HAP-1 (cell line): ENCODE results near the gene GAK.

Source experiments
- DNase-seq, 2 experiments: peaks; one replicate each; pipeline ENCODE4 v3.0.0-alpha.2; 2016 to 2020; ENCODE audit warnings: low spot score in 2 of 2
- H3K27me3 ChIP-seq: fragments of 250-450 bp; sonication (Bioruptor Pico); 2 replicates; pipeline ENCODE4 v1.5.1; 2020; ENCODE audit warnings: low read depth, mild to moderate bottlenecking, moderate library complexity
- H3K36me3 ChIP-seq: fragments of 250-450 bp; sonication (Bioruptor Pico); replicated peaks from 2 replicates; pipeline ENCODE4 v1.5.1; 2020; ENCODE audit warnings: mild to moderate bottlenecking
- H3K4me1 ChIP-seq: fragments of 250-450 bp; sonication (Bioruptor Pico); 2 replicates; pipeline ENCODE4 v1.5.1; 2020; ENCODE audit warnings: mild to moderate bottlenecking
- H3K4me3 ChIP-seq: fragments of 250-450 bp; sonication (Bioruptor Pico); 2 replicates; pipeline ENCODE4 v1.5.1; 2020; ENCODE audit warnings: mild to moderate bottlenecking, moderate library complexity
- H3K9me3 ChIP-seq: fragments of 250-450 bp; sonication (Bioruptor Pico); 2 replicates; pipeline ENCODE4 v1.5.1; 2020; ENCODE audit warnings: mild to moderate bottlenecking, moderate library complexity
- in situ Hi-C: fragments of 300-500 bp; cut with MboI; formaldehyde crosslinking; loops from 3 replicates; pipeline ENCODE4 v1.14.3; 2020; ENCODE audit warnings: low sequenced_read_pairs, inconsistent platforms, mixed read lengths

GAK gene

DNA sequence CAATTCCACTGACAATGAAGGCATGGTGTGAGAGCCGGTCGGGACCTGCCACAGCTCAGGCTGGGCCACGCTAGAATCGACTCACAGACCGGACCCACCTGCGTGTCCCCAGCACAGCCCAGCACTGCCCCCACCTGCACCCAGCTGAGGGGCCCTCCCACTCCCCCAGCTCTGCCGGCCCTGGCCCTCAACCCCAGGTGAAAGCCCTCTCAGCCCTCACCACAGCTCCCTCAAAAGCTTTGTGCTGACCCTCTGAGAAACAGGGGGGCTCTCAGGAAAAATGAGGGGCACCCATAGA, 25.1 kb downstream of the GAK start:
- H3K9me3 ChIP-seq = no peaks in the 10 kb centered on the region
- H3K4me3 ChIP-seq = no peak overlapping the region
- in situ Hi-C loops = no loop called here
- H3K4me1 ChIP-seq = no peaks in the 10 kb centered on the region
- H3K36me3 ChIP-seq = peaks cover 13% of the 10 kb centered on the region
- DNase-seq = no peak
- H3K27me3 ChIP-seq = no peaks in the 10 kb centered on the region

DNA sequence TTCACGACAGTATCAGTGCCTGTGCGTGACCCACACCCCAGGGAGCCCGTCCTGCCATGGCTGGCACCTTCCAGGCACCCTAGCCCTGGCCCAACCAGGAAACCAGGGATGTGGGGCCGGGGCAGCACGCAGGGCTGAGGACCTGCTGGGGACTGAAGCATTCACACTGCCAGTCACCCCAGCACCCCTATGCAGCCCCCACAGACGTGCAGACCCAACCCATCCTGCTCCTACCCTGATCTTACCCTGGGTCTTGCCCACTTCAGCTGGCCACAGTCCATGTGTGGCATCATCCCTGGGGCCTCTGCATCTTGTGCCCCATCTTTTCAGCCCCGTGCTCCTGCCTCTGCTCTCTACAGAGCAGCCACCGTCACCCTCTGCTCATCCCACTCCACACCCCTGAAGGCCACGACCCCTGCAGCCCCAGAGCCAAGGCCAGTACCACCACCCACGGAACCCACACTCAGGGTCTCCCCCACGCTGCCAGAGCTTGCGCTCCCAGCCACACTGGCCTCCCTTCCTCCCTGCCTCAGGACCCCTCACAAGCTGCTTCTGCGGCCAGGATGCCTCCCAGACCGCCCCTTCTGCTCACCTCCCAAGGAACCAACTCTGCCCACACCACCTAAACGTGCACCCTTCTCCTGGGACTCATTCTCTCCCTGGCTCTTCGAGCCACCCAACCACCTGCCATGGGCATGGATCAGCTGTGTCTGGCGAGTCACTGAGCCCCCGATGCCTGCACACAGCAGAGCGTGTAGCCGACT, 25.6 kb downstream of the GAK start:
- in situ Hi-C loops = no loop called here
- Histone ChIP-seq H3K27me3 (no peaks in the 10 kb centered on the region), H3K36me3 (peaks cover 12% of the 10 kb centered on the region), H3K4me1 (no peaks in the 10 kb centered on the region), H3K9me3 (no peaks in the 10 kb centered on the region), H3K4me3 (no peak overlapping the region)
- no peak for DNase-seq

DNA sequence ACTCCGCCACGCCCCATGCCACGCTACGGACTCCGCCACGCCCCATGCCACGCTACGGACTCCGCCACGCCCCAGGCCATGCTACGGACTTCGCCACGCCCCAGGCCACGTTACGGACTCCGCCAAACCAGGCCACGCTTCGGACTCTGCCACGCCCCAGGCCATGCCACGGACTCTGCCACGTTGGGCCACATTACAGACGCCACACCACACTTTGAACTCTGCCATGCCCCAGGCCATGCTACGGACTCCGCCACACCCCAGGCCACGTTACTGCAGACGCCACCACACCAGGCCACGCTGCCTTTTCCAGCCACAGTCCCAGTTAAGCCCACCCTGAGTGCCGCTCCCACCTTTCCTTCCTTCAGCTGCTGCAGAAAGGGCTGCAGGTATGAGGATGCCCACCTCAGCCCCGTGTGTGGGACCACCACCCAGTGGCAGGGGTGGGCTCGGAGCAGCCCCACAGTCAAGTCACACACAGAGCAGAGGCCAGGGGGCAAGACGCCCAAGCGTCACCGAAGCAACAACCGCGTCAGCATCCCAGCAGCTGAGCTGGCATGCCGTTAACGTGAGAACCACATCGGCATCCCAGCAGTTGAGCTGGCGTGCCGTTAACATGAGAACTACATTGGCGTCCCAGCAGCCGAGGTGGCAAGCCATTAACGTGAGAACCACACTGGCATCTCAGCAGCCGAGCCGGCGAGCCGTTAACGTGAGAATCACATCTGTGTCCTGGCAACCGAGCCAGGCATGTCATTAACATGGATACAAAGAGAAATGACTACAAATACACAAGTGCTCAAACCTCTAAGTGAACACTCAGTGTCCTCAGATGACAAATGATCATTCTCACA, 26.4 kb downstream of the GAK start:
- Histone ChIP-seq H3K4me1 (no peaks in the 10 kb centered on the region), H3K9me3 (no peaks in the 10 kb centered on the region), H3K4me3 (no peak overlapping the region), H3K36me3 (peaks cover 10% of the 10 kb centered on the region; the same call in 1 of the 2 replicates), H3K27me3 (no peaks in the 10 kb centered on the region)
- DNase-seq = no peak
- in situ Hi-C loops = no loop called here

DNA sequence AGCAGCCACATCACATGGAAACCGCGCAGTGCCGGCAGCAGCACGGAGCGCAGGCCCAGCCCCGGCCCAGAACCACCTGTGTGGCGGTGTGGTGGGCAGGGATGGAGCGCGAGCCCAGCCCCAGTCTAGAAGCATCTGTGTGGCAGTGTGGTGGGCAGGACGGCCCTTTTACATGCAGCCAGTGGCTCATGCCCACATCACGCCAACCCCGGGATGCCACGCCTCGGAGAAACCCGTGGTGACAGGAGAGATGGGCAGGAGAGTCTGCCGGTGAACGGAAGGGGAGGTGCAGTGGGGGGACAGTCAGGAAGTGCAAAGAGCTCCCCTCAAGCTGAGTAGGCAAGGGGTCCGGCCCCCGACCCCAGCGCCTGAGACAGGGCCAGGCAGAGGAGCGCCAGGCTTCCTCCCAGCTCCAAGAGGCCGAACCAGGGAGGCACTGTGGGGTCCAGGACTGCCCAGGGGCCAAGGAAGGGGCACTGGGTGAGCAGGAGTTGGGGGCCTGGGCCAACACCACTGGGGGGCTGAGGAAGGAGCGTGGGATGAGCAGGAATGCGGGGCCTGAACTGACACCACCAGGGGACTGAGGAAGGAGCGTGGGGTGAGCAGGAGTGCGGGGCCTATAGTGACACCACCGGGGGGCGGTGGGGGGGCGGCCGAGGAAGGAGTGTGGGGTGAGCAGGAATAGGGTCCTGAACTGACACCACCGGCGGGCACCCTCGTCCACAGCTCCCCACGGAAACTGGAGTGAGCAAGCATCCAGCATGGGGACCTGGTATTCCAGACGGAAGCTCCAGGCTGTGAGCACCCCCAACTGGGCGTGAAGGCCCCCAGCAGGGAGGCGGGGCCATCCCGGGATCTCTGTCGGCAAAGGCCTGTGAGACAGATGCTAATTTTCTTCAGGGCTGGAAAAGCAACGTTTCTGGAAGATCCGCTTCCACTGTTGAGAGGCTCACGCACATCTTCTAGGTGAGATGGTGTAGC, 28.8 kb downstream of the GAK start:
- H3K4me3 ChIP-seq = no peak overlapping the region
- 0 out of 2 replicates have a peak, but pooled peaks cover 10% of the 10 kb centered on the region for H3K36me3 ChIP-seq
- H3K27me3 ChIP-seq = no peaks in the 10 kb centered on the region
- in situ Hi-C loops = no loop called here
- no peaks in the 10 kb centered on the region for H3K9me3 ChIP-seq
- H3K4me1 ChIP-seq = no peaks in the 10 kb centered on the region
- DNase-seq = no peak

DNA sequence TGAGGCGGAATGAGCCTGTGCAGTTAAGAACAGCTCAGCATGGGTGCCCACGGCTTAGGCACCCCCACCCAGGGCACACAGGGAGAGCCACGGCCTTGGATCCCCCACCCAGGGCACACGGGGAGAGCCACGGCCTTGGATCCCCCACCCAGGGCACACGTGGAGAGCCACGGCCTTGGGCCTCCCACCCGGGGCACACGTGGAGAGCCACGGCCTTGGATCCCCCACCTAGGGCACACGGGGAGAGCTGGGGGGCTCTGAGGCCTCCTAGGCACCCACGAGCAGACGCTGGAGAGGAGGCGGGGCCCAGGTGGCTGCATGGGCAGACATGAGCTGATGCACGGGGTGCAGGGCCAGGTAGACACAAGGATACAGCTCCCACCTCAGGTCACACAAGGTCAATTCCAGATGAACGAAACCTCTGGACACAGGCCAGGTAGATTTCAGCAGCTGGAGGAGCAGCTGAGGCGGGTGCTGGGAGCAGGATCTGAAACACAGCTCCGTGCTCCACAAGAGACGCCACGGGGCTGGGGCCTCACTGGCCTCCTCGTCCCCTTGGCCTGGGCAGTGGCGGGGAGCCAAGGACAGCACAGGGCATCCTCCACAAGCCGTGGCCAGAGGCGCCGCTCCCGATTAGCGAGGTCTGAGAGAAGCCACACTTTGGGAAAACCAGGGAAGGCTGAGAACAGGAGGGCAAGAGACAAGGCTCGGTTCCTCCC, 30.8 kb downstream of the GAK start:
- Histone ChIP-seq H3K4me1 (no peaks in the 10 kb centered on the region), H3K27me3 (no peaks in the 10 kb centered on the region), H3K36me3 (peaks cover 14% of the 10 kb centered on the region), H3K4me3 (no peak overlapping the region), H3K9me3 (no peaks in the 10 kb centered on the region)
- no peak for DNase-seq
- in situ Hi-C loops = no loop called here

DNA sequence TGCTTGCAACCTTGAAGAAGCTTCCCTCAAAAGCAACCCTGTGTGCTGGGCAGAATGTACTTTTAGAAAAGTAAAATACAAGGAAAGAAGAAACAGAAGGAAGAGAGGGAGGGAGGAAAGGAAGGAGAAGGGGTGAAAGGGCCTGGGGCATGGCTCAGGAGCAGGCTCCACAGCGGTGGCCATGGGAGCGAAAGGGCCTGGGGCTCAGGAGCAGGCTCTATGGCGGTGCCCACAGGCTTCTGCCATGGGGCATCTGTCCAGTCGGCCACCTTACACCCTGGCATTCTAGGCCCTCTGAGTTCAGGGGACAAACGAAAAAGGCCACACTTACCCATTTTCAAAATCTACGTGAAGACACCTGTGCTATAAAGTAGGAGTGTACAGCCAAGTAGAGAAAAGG, 31.4 kb downstream of the GAK start:
- H3K9me3 ChIP-seq = no peaks in the 10 kb centered on the region
- no peaks in the 10 kb centered on the region for H3K27me3 ChIP-seq
- in situ Hi-C loops = no loop called here
- no peak overlapping the region for H3K4me3 ChIP-seq
- peaks cover 11% of the 10 kb centered on the region for H3K36me3 ChIP-seq
- H3K4me1 ChIP-seq = no peaks in the 10 kb centered on the region
- DNase-seq = no peak

GRCh38 chr4:900073-900472, 32.0 kb downstream of the GAK start:
- no peaks in the 10 kb centered on the region for H3K9me3 ChIP-seq
- H3K4me1 ChIP-seq = no peaks in the 10 kb centered on the region
- in situ Hi-C loops = no loop called here
- peaks cover 15% of the 10 kb centered on the region for H3K36me3 ChIP-seq
- H3K27me3 ChIP-seq = no peaks in the 10 kb centered on the region
- H3K4me3 ChIP-seq = no peak overlapping the region
- DNase-seq = no peak

DNA sequence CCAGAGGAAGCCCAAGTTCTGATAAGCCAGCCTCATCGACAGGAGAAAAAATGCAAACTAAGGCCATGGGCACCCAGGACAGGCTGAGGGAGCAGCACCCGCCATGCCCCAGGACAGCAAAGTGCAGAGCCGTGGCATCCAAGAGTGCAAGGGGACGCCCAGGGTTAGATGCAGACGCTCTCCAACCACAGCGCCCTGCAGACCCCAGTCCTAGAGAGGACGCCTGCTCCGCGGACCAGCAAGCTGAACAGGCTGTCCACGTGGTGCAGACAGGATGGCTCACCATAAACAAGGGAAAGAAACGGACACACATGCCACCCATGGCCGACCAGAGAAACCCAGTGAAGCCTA, 32.6 kb downstream of the GAK start:
- H3K9me3 ChIP-seq = no peaks in the 10 kb centered on the region
- no peak overlapping the region for H3K4me3 ChIP-seq
- H3K36me3 ChIP-seq = peaks cover 15% of the 10 kb centered on the region
- in situ Hi-C loops = no loop called here
- H3K27me3 ChIP-seq = no peaks in the 10 kb centered on the region
- DNase-seq = no peak
- no peaks in the 10 kb centered on the region for H3K4me1 ChIP-seq

- H3K27me3 ChIP-seq = no peaks in the 10 kb centered on the region
- no peaks in the 10 kb centered on the region for H3K9me3 ChIP-seq
- no peak for DNase-seq
- H3K4me1 ChIP-seq = no peaks in the 10 kb centered on the region
- H3K4me3 ChIP-seq = no peak overlapping the region
- in situ Hi-C loops = no loop called here
- H3K36me3 ChIP-seq = peaks cover 15% of the 10 kb centered on the region
Observed at GRCh38 chr4:898869-899555, 33.1 kb downstream of the GAK start.

GRCh38 chr4:898123-898522, 34.0 kb downstream of the GAK start:
- Histone ChIP-seq H3K27me3 (no peaks in the 10 kb centered on the region), H3K4me3 (no peak overlapping the region), H3K9me3 (no peaks in the 10 kb centered on the region), H3K36me3 (peaks cover 15% of the 10 kb centered on the region), H3K4me1 (no peaks in the 10 kb centered on the region)
- DNase-seq = no peak
- in situ Hi-C loops = no loop called here

- Histone ChIP-seq H3K4me3 (no peak overlapping the region), H3K27me3 (no peaks in the 10 kb centered on the region), H3K9me3 (no peaks in the 10 kb centered on the region), H3K4me1 (no peaks in the 10 kb centered on the region), H3K36me3 (peaks cover 13% of the 10 kb centered on the region)
- in situ Hi-C loops = no loop called here
- DNase-seq = no peak
Observed at GRCh38 chr4:896630-897029, 35.5 kb downstream of the GAK start.

- Histone ChIP-seq H3K9me3 (no peaks in the 10 kb centered on the region), H3K27me3 (no peaks in the 10 kb centered on the region), H3K36me3 (peaks cover 12% of the 10 kb centered on the region), H3K4me1 (no peaks in the 10 kb centered on the region), H3K4me3 (no peak overlapping the region)
- DNase-seq = no peak
- in situ Hi-C loops = no loop called here
Observed at GRCh38 chr4:896216-896615, 35.9 kb downstream of the GAK start.

DNA sequence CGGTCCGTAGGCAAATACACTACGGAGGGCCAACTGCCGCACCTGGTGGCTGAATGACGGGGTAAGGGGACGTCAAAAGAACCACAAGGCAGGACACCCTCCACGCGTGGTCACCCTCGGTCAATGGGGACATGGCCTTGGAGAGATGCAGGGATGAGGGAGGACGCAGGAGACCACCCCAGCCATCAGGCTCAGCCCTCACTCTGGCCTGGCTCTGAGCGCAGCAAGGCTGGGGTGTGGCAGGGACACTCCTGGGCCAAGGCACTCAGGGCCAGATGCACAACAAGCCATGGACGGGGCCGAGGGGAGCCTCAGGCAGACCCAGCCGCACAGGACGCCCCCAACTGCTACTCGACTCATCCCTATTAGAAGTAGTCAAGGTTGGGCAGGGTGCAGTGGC, 36.5 kb downstream of the GAK start:
- in situ Hi-C loops = no loop called here
- Histone ChIP-seq H3K4me3 (no peak overlapping the region), H3K9me3 (no peaks in the 10 kb centered on the region), H3K36me3 (peaks cover 12% of the 10 kb centered on the region), H3K27me3 (no peaks in the 10 kb centered on the region), H3K4me1 (no peaks in the 10 kb centered on the region)
- no peak for DNase-seq
